Skeletal muscle cell (primary cell): ENCODE results near the gene SUSD4.
"Not testable (repeated sequence)": the region's sequence is repeated elsewhere in the genome, so short reads cannot be mapped to it uniquely, and the experiment has no call there.

Source experiments
- DNase-seq: peaks from one replicate; pipeline ENCODE4 v3.0.0-alpha.2; 2010; ENCODE audit warnings: low read depth
- H3K4me3 ChIP-seq: 2 replicates; pipeline ENCODE4 v1.5.1; 2011; ENCODE audit warnings: low read depth, mild to moderate bottlenecking, control low read depth, low read length, moderate library complexity

Gene SUSD4, protein sequence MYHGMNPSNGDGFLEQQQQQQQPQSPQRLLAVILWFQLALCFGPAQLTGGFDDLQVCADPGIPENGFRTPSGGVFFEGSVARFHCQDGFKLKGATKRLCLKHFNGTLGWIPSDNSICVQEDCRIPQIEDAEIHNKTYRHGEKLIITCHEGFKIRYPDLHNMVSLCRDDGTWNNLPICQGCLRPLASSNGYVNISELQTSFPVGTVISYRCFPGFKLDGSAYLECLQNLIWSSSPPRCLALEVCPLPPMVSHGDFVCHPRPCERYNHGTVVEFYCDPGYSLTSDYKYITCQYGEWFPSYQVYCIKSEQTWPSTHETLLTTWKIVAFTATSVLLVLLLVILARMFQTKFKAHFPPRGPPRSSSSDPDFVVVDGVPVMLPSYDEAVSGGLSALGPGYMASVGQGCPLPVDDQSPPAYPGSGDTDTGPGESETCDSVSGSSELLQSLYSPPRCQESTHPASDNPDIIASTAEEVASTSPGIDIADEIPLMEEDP

DNA sequence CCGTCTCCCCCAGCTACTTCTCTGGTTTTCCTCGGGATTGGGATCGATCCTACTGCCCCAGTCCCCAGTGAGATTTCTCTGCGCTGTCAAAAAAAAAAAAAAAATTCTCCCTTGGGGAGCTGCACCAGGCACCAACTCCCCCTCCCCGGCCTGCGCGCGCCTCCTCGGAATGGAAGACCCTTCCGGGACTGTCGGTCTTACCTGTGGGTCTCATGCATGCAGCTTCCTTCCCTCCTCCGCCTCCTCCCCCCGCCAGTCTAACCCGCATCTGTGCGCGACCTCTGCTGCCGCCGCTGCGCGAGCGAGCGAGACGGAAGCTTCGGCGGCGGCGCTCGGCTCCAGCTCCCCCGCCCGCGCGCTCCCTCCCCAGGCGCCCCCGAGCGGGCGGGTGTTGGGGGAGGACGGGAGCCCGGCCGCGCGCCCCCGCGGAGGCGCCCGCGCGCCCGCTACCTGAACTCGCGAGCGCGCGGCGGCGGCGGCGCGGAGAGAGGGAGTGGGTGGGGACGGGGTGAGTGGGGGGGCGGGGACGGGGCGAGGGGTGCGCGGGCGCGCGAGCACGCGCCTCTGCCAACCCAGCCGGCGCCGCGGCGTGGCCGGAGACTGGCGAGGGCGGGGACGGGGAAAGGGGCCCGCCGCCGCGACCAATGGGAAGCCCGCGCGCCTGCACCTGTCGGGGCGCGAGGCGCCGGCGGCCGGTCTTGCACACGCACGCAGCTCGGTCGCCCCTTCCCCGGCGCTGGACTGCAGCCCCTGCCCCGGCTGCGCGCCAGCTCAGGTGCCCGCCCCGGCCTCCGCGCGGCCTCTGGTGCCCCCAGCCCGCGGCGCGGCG lies at the start of gene SUSD4:
Gene SUSD4 (minus strand): TSS at position 321 of the 829 bp plus-strand sequence. CDS start 751 bp downstream, outside the sequence.
- peak within 1 kb of the TSS; percentile 42 for H3K4me3 ChIP-seq

GRCh38 chr1:223413216-223413615 lies 49.2 kb upstream of the SUSD4 start:
- no peak overlapping the region for H3K4me3 ChIP-seq
- DNase-seq: no peak

More for the DNA sequence above, at the start of gene SUSD4:
- DNase-seq: no peak

DNA sequence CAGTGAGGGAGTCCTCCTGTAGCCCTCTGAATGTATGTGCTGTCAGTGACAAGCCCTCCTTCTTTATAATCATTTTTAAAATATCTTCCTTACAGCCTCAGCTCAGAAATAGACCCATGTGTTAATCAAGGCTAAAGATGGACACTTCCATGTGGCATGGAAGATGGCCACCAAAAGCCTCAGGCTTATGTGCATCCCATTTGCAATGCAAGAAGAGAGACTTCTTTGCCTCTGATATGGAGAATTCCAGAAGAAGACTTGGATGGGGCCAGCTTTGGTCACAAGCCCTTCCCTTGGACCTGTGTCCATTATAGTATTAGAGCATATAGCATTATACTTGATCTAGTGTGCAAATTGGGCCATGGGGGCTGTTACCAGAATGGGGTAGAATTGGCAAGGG lies 47.7 kb upstream of the SUSD4 start:
- H3K4me3 ChIP-seq: no peak overlapping the region
- no peak for DNase-seq

- no peak overlapping the region for H3K4me3 ChIP-seq
- no peak for DNase-seq
These were observed 47.3 kb upstream of the SUSD4 start for GRCh38 chr1:223411309-223411708.

DNA sequence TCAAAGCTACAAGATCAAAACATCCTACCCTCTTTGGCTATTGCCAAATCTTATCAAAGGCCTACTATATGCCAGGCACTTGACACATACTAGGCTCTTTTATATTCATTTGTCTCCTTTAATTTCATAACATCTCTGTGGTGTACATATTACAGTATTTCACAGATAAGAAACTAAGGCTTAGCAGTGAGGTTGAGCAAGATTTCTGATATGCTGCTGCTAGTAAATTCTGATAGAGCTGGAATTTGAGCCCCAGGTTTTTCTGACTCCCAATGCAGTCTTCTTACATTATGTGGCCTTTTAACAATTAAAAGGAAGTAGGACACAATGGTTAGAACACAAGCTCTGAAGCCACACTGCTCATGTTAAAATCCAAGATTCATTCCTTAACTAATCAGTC lies 46.1 kb upstream of the SUSD4 start:
- DNase-seq: no peak
- no peak overlapping the region for H3K4me3 ChIP-seq

- no peak for DNase-seq
- no peak overlapping the region for H3K4me3 ChIP-seq
These were observed 41.5 kb upstream of the SUSD4 start for GRCh38 chr1:223405507-223405906.

DNA sequence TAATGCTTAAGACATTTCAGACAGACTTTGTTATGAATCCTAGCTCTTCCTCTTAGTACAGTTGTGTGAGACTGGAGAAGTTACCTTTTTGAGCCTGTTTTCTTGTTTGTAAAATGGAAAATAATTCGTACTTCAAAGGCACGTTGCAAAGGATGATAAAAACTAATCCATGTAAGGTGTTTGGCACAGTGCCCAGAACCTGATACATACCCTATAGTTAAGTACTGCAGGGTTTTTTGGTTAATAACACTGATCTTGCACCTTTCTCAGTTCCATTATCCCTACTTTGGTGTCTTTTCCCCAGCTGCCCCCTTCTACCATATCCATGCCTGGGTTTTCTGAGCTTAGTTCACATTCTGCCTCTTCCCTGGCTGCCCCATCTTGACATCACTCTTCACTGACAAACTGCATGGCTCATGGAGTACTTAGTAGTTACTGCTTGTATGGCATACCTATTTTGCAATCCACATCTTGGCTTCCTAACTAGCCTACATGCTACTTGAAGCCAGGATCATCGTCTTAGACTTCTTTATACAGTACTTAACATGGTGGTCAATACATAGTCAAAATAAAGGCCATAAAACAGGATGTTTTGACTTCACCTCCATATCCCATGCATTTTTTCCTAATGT lies 39.3 kb upstream of the SUSD4 start:
- no peak overlapping the region for H3K4me3 ChIP-seq
- DNase-seq: no peak

DNA sequence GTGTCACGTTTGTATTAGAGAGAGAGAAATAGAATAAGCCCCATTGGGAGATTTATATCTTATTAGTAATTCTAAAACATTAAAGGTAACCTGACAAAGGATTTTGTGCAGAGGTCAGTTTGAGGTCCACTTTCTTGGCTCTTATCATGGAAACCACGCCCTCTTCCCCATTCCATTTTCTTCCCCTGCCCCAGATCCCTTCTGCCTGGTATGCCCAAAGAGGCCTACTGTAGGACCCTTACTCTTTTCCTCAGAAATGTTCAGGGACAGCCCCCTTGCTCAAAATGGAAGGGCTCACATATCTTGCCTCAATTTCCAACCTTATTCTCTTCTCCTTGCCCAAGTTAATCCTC lies 38.8 kb upstream of the SUSD4 start:
- no peak overlapping the region for H3K4me3 ChIP-seq
- DNase-seq: no peak

DNA sequence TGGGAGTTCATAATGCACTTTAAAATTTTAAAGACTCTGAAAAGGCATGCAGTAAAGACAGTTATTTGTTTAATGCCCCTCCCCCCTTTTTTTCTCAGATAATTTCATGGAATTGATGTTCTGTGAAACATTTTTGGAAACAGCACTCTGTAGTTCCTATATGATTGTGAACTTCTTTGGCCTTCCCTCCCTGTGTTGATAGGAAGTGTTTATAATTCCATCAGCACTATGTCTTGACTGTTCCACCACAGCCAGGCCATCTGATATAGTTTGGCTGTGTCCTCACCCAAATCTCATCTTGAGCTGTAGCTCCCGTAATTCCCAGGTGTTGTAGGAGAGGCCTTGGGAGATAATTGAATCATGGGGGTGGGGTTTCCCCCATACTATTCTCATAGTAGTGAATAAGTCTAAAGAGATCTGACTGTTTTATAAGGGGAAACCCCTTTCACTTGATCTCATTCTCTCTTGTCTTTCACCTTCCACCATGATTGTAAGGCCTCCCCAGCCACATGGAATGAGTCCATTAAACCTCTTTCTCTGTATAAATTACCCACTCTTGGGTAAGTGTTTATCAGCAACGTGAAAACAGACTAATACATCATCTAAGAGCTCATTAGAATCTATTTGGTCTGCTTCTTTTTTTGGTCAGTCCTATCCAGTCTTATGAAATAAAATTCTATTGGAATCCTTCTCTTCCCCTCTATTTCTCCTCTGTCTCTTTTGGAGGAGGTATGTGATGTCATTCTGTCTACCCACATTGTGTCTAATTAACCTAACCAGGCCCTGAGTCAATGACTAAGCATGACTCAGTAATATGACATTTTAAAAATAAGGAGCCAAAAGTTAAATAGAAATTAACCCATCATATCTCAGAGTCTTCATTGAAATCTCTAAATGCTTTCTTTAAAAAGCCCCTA lies 38.2 kb upstream of the SUSD4 start:
- peak; percentile 24 for DNase-seq
- no peak overlapping the region for H3K4me3 ChIP-seq

- not testable (repeated sequence) for H3K4me3 ChIP-seq, DNase-seq
These were observed 35.4 kb upstream of the SUSD4 start for GRCh38 chr1:223399393-223399792.

GRCh38 chr1:223394706-223395105 lies 30.7 kb upstream of the SUSD4 start:
- DNase-seq: no peak
- H3K4me3 ChIP-seq: no peak overlapping the region

DNA sequence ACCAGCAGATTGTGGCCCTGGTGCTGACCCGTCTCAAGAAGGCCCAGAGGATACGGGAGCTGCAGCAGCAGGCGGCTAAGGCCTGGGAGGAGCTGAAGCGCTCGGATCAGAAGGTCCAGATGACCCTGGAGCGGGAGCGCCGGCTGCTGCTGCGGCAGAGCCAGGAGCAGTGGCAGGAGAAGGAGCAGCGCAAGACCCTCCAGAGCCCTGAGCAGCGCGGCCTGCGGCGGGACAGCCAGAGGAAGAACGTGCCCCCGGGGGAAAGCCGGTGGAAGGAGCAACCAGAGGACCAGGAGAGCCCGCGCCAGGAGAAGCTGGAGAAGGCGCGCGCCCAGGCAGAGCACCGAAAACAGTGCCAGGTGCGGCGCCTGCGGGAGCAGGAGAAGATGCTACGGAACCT lies 30.3 kb upstream of the SUSD4 start:
- H3K4me3 ChIP-seq: no peak overlapping the region
- no peak for DNase-seq

DNA sequence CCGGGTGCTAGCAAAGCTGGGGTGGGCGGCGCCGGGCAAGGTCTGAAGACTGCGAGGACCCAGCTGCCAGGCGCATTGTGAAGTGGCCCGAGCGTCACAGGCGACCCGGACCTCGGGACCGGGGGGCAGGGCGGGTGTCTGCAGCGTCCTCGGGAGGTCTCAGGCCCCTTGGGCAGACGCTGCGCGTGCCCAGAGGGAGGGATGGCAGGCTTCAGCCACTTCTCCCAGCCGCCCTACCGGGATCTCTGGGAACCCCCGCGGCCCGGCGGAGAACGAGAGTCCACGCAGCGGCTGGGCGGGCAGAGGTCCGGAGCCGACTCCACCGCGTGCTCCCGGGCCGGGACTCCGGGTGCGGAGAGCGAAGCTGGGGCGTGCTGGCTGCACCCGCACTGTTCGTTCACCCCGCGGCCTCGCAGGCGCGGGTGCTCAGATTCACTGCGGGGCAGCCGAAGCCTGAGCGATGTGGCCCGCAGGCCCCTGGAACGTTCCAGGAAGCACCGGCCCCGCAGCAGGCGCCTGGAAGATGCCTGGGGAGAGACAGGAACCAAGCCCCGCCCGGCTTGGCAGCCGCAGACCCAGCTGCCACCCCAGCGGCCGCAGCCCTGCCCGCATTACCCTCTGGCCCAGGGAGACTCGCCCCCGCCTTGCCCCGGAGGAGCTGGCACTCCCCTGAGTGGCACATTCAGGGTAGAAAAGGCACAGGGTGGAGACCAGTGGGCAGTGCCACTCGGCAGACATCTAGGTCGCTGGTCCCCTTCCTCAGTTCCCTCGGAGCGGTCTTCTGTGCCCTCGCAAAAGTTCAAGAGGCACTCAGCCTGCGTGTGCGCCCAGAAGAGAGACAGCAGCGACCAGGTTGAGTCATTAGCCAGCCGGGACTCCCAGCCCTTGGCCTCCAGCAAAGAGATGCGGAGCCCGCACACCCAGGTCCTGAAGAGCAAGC lies 29.6 kb upstream of the SUSD4 start, which contains the start of gene CCDC185:
Gene CCDC185 (plus strand): TSS at position 141 of the 940 bp plus-strand sequence. CDS start 61 bp downstream, at position 202.
- H3K4me3 ChIP-seq: no peak within 1 kb of the TSS
- DNase-seq: no peak

DNA sequence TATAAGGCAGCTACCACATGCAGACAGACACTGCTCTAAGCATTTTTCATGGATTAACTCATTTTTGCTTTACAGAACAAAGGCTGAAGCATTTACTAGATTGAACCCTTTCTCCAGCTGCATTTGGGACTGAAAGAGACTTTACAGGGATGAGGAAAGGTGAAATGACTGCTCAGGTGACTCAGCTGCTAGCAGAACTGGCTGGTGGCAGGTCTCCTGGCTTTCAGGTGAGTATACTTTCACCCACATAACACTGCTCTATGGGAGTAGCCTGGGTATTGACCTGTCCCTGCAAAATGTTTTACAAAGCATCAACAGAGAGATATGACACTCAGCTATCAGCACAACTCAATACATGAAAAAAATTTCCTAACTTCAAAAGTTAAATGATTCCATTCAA lies 26.6 kb upstream of the SUSD4 start:
- H3K4me3 ChIP-seq: no peak overlapping the region
- DNase-seq: no peak

- no peak overlapping the region for H3K4me3 ChIP-seq
- no peak for DNase-seq
These were observed 22.0 kb upstream of the SUSD4 start for GRCh38 chr1:223386013-223386412.

GRCh38 chr1:223378754-223379153 lies 14.8 kb upstream of the SUSD4 start:
- no peak for DNase-seq
- H3K4me3 ChIP-seq: no peak overlapping the region

DNA sequence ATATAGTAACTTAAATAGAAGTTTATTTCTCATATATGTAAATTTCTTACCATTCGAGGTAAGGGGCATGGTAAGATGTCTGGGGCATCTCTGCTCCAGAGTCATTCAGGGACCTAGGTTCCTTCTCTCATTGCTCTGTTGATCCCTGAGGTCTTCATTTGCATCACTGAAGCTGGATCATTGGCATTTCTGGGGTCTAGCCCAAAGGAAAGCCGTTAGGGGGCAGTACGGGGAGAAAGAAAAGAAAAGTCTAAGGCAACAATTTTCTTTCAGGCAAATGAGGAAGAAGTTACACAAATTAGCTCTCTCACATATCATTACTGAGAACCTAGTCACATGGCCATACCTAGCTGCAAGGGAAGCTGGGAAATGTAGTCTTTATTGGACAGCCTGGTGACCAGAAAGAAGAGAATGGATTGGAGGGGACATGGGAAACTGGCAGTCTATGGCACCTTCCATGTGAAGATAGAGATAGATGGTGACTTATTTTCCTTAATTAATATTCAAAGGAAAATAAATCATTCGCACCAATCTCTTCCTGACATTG lies 10.2 kb upstream of the SUSD4 start:
- no peak for DNase-seq
- H3K4me3 ChIP-seq: no peak overlapping the region
